ENCODE data around the gene CRTAC1. TPM values are rescaled to one million over a fixed set of nuclear protein-coding genes. Genes with fewer than 3 reads are reported as not detected.
A peak's percentile ranks its signal among the peaks of the same experiment; 100 is the strongest.

The CRTAC1 gene
- total RNA-seq, 1 donor from 2014 or later: 128 TPM

GRCh38 chr10:97852277-97852676 is 178.1 kb downstream of the CRTAC1 start:
- ATAC-seq (no peak), DNase-seq (no peak)
- intact Hi-C loops (cut with DNase I): no loop called here
- Histone ChIP-seq H3K4me1 (peaks cover 5% of the 10 kb centered on the region), H3K4me3 (no peak overlapping the region), H3K9me3 (no peaks in the 10 kb centered on the region), H3K36me3 (no peaks in the 10 kb centered on the region), H3K27me3 (peaks cover 16% of the 10 kb centered on the region), H3K27ac (no peak overlapping the region)
- TF ChIP-seq, protein P1, sequence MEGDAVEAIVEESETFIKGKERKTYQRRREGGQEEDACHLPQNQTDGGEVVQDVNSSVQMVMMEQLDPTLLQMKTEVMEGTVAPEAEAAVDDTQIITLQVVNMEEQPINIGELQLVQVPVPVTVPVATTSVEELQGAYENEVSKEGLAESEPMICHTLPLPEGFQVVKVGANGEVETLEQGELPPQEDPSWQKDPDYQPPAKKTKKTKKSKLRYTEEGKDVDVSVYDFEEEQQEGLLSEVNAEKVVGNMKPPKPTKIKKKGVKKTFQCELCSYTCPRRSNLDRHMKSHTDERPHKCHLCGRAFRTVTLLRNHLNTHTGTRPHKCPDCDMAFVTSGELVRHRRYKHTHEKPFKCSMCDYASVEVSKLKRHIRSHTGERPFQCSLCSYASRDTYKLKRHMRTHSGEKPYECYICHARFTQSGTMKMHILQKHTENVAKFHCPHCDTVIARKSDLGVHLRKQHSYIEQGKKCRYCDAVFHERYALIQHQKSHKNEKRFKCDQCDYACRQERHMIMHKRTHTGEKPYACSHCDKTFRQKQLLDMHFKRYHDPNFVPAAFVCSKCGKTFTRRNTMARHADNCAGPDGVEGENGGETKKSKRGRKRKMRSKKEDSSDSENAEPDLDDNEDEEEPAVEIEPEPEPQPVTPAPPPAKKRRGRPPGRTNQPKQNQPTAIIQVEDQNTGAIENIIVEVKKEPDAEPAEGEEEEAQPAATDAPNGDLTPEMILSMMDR (IDR thresholded peaks at IDR 0.05): no peak

DNA sequence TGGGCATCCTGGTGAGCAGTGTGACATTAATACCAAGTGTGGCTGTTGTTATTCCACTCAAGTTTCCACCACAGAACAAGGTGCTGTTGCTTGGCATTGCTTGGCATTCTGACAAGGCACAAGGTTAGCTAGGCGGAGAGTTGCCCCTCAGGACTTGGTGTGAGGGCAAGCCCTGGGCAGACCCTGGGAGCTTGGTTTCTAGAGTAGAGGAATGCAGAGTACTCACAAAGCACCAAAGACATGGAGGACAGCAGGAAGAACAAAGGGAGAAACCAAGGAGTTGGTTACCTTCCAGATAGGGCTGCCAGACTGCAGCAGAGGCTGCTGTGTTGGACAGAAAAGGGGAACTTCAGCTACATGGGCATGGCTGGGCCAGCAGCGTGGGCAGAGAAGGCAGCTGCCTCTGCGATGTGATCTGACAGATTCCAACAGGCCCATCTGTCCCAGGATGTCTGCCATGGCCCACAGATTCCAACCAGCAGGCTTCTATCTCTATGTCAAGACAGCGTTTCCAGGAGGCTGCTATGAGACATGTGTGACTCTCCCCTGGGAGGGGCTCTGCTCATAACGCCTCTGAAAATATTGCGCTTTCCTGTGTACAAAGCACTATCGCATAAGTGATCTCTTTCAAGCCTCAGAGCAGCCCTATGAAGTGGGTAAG is 178.9 kb downstream of the CRTAC1 start:
- no peaks in the 10 kb centered on the region for H3K9me3 ChIP-seq
- H3K27me3 ChIP-seq: peaks cover 16% of the 10 kb centered on the region
- H3K4me1 ChIP-seq: peaks cover 5% of the 10 kb centered on the region
- TF ChIP-seq, protein P1 (IDR thresholded peaks at IDR 0.05): no peak
- H3K4me3 ChIP-seq: no peak overlapping the region
- no peak overlapping the region for H3K27ac ChIP-seq
- ATAC-seq (peak; percentile 72), DNase-seq (peak; percentile 77)
- H3K36me3 ChIP-seq: no peaks in the 10 kb centered on the region
- intact Hi-C loops (cut with DNase I): no loop called here

DNA sequence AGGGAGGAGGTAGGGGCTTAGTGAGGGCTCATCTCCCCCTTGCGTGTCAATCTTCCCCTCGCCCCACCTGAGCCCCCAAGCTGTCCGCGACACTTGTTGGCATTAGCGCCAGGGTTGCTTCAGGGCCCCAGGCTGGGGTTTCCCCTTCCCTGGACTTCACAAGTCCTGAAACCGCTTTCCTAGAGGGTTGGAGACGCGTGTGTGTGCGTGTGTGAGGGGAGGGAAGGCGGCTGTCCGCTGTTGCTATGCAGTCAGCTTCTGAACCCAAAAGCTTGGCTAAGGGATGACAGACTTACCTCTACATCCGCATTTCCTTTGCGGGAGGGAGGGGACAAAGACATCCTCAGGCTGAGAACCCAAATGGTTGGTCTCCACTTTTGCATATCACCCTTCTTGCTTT is 180.0 kb downstream of the CRTAC1 start:
- Histone ChIP-seq H3K27me3 (peaks cover 16% of the 10 kb centered on the region), H3K27ac (no peak overlapping the region), H3K4me3 (peak overlapping the region; percentile 25), H3K9me3 (no peaks in the 10 kb centered on the region), H3K4me1 (peaks cover 5% of the 10 kb centered on the region), H3K36me3 (no peaks in the 10 kb centered on the region)
- DNase-seq (no peak), ATAC-seq (peak; percentile 2)
- TF ChIP-seq, protein P1 (IDR thresholded peaks at IDR 0.05): no peak
- intact Hi-C loops (cut with DNase I): no loop called here

DNA sequence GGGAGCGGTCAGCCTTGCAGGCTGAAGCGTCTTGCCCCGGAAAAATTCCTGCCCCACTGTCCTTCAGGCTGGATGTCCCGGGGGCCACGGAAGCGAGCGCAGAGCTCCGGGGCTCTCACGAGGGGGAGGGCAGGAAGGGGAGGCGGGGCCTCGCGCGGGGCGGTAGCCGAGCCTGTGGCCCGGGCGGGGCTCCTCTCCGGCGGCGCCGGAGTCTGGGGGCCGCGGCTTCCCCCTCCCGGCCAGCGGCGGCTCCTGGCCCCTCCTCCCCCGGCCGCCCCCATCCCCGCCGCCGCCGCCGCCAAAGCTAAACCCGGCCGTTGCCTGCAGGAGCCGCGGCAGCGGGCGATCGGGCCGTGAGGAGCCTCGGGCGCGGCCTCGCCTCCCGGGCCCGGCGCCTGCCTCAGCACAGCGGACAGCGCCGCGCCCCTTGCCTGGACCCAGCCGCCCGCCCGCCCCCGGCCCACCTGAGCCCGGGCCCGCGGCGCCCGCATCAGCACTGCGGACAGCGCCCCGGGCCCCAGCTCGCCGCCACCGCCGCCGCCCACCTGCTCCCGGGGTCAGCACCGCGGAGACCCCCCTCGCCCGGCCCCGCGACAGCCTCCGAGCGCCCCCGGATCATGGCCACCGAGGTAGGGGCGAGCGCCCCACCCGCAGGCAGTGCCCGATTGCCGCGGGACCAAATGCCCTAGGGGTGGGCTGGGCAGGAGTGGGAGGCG is 180.6 kb downstream of the CRTAC1 start, which contains the start of gene GOLGA7B:
GOLGA7B (plus strand) TSS at position 157 of the 716 bp plus-strand sequence; CDS start at position 618, 461 bp downstream.
- DNase-seq (peak; percentile 79), ATAC-seq (peak; percentile 84)
- Histone ChIP-seq H3K27me3 (peaks cover 16% of the 10 kb centered on the region), H3K27ac (no peak within 1 kb of the TSS), H3K9me3 (no peaks in the 10 kb centered on the region), H3K36me3 (no peaks in the 10 kb centered on the region), H3K4me3 (peak within 1 kb of the TSS; percentile 54), H3K4me1 (peaks cover 5% of the 10 kb centered on the region)
- TF ChIP-seq, protein P1 (IDR thresholded peaks at IDR 0.05): no peak
- intact Hi-C loops (cut with DNase I): no loop called here

DNA sequence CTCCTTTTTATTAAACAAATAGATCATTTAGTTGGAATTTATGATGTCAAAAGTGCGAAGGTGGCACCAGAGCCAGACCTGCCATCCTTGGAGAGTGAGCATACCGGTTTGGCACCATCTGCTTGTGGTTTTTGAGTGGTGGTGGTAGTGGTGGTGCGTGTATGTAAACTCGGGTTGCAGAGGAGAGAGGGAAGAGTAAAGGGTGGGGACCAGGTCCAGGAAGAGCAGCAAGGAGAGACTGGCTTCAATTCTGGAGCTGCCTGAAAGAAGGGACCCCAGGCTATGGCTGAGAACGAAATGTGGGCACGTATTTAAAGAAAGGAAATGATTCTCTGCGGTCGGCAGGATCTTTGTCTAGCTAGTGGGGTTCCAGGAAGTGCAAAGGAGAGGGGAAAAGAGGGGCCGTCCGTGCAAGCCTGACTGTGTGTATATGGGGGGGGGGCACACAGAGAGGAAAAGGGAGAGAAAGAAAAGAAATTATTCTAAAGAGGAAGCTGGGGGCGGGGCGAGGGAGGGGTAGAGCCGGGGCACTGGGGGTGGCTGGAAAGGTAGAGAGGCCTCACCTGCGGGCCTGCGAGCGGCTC is 181.2 kb downstream of the CRTAC1 start:
- H3K27me3 ChIP-seq: peaks cover 16% of the 10 kb centered on the region

More for the DNA sequence above, 181.2 kb downstream of the CRTAC1 start:
- H3K4me3 ChIP-seq: peak overlapping the region; percentile 54
- H3K4me1 ChIP-seq: peaks cover 5% of the 10 kb centered on the region
- ATAC-seq (peak; percentile 58), DNase-seq (peak; percentile 55)
- intact Hi-C loops (cut with DNase I): no loop called here
- no peaks in the 10 kb centered on the region for H3K9me3 ChIP-seq
- no peak overlapping the region for H3K27ac ChIP-seq
- TF ChIP-seq, protein P1 (IDR thresholded peaks at IDR 0.05): no peak
- no peaks in the 10 kb centered on the region for H3K36me3 ChIP-seq

All from upper lobe of right lung (tissue), 1 donor.